A549 (cell line): ENCODE measurements around the gene SHF. TPM values are rescaled to one million over a fixed set of nuclear protein-coding genes. Genes with fewer than 3 reads are reported as not detected.

Experiments used
- ATAC-seq, 2 experiments: fragments of 200-7000 bp in 1 of 2; fragments of >200 bp in 1 of 2; cut with Nextera tagmentation in 1 of 2; cut with Tn5 transposase in 1 of 2; 3 replicates each; pipeline versions ENCODE4 v1.8.0 to v1.9.1; 2018 to 2020; ENCODE audit warnings: mild to moderate bottlenecking in 1 of 2, moderate library complexity in 1 of 2
- CTCF ChIA-PET: fragments of 300-600 bp; sonication (Branson Sonifier 250); formaldehyde crosslinking; extraction: SDS; loops from one replicate; lab custom pipeline; 2021; ENCODE audit warnings: antibody characterized with exemption, inconsistent platforms; lab: Yijun Ruan, JAX
- POLR2A ChIA-PET: fragments of 350-600 bp; formaldehyde crosslinking; extraction: SDS; loops from one replicate; lab custom pipeline; 2021; ENCODE audit warnings: antibody characterized with exemption, inconsistent platforms; lab: Yijun Ruan, JAX
- DNase-seq, 2 experiments: peaks; one replicate each; pipeline versions ENCODE4 v3.0.0 to v3.0.0-alpha.2; 2011 to 2016; ENCODE audit warnings: low read depth in 1 of 2, low spot score in 1 of 2
- FAIRE-seq: peaks from 2 replicates; lab custom pipeline; 2011; peaks lifted over from hg19 to GRCh38; lab: Jason Lieb, UNC
- H3K27ac ChIP-seq, 2 experiments: fragments of >200 bp; sonication (Bioruptor Twin); formaldehyde crosslinking; 3 replicates each; pipeline ENCODE4 v1.5.1; 2016 to 2017
- H3K4me1 ChIP-seq: fragments of >200 bp; sonication (Bioruptor Twin); formaldehyde crosslinking; 3 replicates; pipeline ENCODE4 v1.6.1; 2016
- H3K4me2 ChIP-seq: fragments of >200 bp; sonication (Bioruptor Twin); formaldehyde crosslinking; 3 replicates; pipeline ENCODE4 v1.6.1; 2016
- H3K4me3 ChIP-seq: fragments of >200 bp; sonication (Bioruptor Twin); formaldehyde crosslinking; 3 replicates; pipeline ENCODE4 v1.5.1; 2016
- H3K9me3 ChIP-seq: fragments of >200 bp; sonication (Bioruptor Twin); formaldehyde crosslinking; 3 replicates; pipeline ENCODE4 v1.6.1; 2016
- CBX2 ChIP-seq: fragments of 200-600 bp; sonication (generic); IDR thresholded peaks from 2 replicates; pipeline ENCODE4 v1.6.1; 2016; ENCODE audit warnings: low read depth, mild to moderate bottlenecking, borderline replicate concordance
- CBX8 ChIP-seq: fragments of 200-600 bp; sonication (generic); IDR thresholded peaks from 2 replicates; pipeline ENCODE4 v1.6.1; 2016
- EP300 ChIP-seq, 2 experiments: fragments of >200 bp; sonication (Bioruptor Twin); formaldehyde crosslinking; IDR thresholded peaks; 2 replicates in 1 of 2; 3 replicates in 1 of 2; pipeline ENCODE4 v1.6.1; 2016 to 2017
- FOSB ChIP-seq: fragments of 250-450 bp; sonication (Bioruptor Pico); IDR thresholded peaks from 2 replicates; pipeline ENCODE4 v1.5.0; 2020; ENCODE audit warnings: mild to moderate bottlenecking, moderate library complexity
- FOXS1 ChIP-seq: fragments of 250-450 bp; sonication (Bioruptor Pico); IDR thresholded peaks from 2 replicates; pipeline ENCODE4 v1.5.0; 2020; ENCODE audit warnings: mild to moderate bottlenecking, moderate library complexity
- GATA3 ChIP-seq: IDR thresholded peaks from 2 replicates; pipeline ENCODE4 v1.6.1; 2012; ENCODE audit warnings: borderline replicate concordance
- HEYL ChIP-seq: fragments of 250-450 bp; sonication (Bioruptor Pico); IDR thresholded peaks from 2 replicates; pipeline ENCODE4 v1.8.0; 2021; ENCODE audit warnings: mild to moderate bottlenecking, moderate library complexity
- HOXB5 ChIP-seq: fragments of 250-450 bp; sonication (Bioruptor Pico); IDR thresholded peaks from 2 replicates; pipeline ENCODE4 v1.5.0; 2020; ENCODE audit warnings: mild to moderate bottlenecking, moderate library complexity
- JUN ChIP-seq, 2 experiments: fragments of >200 bp; sonication (Bioruptor Twin); formaldehyde crosslinking; IDR thresholded peaks; 2 replicates in 1 of 2; 3 replicates in 1 of 2; pipeline ENCODE4 v1.6.1; 2016 to 2017
- JUNB ChIP-seq: fragments of >200 bp; sonication (Bioruptor Twin); formaldehyde crosslinking; IDR thresholded peaks from 2 replicates; pipeline ENCODE4 v1.6.1; 2016
- KDM1A ChIP-seq: fragments of 200-600 bp; sonication (generic); IDR thresholded peaks from 2 replicates; pipeline ENCODE4 v1.6.1; 2016; ENCODE audit warnings: low read depth, mild to moderate bottlenecking
- NFE2L2 ChIP-seq: fragments of 150-350 bp; conservative IDR thresholded peaks from 2 replicates; pipeline ENCODE4 v1.6.1; 2014; ENCODE audit warnings: low read length
- POLR2A ChIP-seq: IDR thresholded peaks from 2 replicates; pipeline ENCODE4 v1.6.1; 2012; ENCODE audit warnings: mild to moderate bottlenecking, low read length
- RCOR1 ChIP-seq: fragments of 150-350 bp; IDR thresholded peaks from 2 replicates; pipeline ENCODE4 v1.6.1; 2014; ENCODE audit warnings: antibody characterized with exemption, low read length, low read depth
- REST ChIP-seq: fragments of 200-600 bp; sonication (generic); IDR thresholded peaks from 2 replicates; pipeline ENCODE4 v1.6.1; 2016; ENCODE audit warnings: antibody characterized with exemption, mild to moderate bottlenecking, moderate library complexity
- SREBF2 ChIP-seq: fragments of 450-650 bp; IDR thresholded peaks from 2 replicates; pipeline ENCODE4 v1.6.1; 2014; ENCODE audit warnings: mild to moderate bottlenecking, moderate library complexity
- TFCP2L1 ChIP-seq: fragments of 250-450 bp; sonication (Bioruptor Pico); IDR thresholded peaks from 2 replicates; pipeline ENCODE4 v1.5.0; 2021; ENCODE audit warnings: mild to moderate bottlenecking
- ZC3H11A ChIP-seq: fragments of 450-650 bp; IDR thresholded peaks from 2 replicates; pipeline ENCODE4 v1.6.1; 2014; ENCODE audit warnings: antibody characterized with exemption, mild to moderate bottlenecking
- ZNF302 ChIP-seq: fragments of 250-450 bp; sonication (Bioruptor Pico); IDR thresholded peaks from 2 replicates; pipeline ENCODE4 v1.9.0; 2021; ENCODE audit warnings: inconsistent platforms, mild to moderate bottlenecking, moderate library complexity
- ZSCAN20 ChIP-seq: fragments of 250-450 bp; sonication (Bioruptor Pico); IDR thresholded peaks from 2 replicates; pipeline ENCODE4 v1.8.0; 2022; ENCODE audit warnings: mild to moderate bottlenecking, moderate library complexity
- WGBS: methylation state at CpG from one replicate; pipeline ENCODE4 v1.1.6; 2017; ENCODE audit errors: missing lambda C conversion rate; 5-methylcytosine and 5-hydroxymethylcytosine counted together
- polyA plus RNA-seq, 4 experiments: library from polyadenylated mRNA; depleted of rRNA in 3 of 4; stranded (reverse); fragments of >200 nt; fragmentation: RNase III in 1 of 4; extraction: RNeasy Plus Mini Kit Qiagen cat#74134 plus additional on column Dnase treatment in 1 of 4; gene quantifications; 2 replicates in 3 of 4; 3 replicates in 1 of 4; pipeline ENCODE4 v1.2.3, GENCODE V29; 2011 to 2017
- TF ChIP-seq, protein P1 (sequence below): fragments of >200 bp; sonication (Bioruptor Twin); formaldehyde crosslinking; IDR thresholded peaks from 3 replicates; pipeline ENCODE4 v1.5.1; 2016
- TF ChIP-seq, protein P2 (sequence below): IDR thresholded peaks from 2 replicates; pipeline ENCODE4 v1.6.1; 2012

SHF gene
- polyA plus RNA-seq, 2 of the 4 experiments (the other 2 are of a cell fraction), result 0.36 to 0.85 TPM

DNA sequence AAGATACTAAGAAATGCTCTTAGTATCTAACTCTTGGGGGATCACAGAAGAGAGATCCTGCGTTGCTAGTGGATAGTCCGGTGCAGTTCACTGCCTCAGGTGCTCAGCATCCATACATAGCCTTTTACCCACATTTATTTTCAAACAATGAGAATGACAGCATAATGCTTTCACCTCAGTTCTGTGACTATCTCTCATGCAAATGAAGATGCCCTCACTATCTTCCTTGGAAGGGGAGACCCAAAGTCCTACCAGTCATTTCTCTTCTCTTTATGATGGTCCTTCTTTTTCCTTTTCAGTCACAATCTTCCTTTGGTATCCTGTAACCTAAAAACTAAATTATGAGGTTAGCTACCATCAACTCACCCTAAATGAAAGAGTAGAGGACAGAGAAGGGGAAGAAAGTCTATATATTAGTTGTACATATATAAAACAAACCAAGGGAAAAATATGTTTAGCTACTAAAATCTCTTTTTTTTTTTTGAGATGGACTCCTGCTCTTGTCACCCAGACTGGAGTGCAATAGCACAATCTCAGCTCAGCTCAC is 33.4 kb upstream of the SHF start:
- TF ChIP-seq JUN (IDR thresholded peaks at IDR 0.05) (no peak), ZC3H11A (no peak), JUNB (no peak), FOSB (CRISPR knock-in tag) (no peak)
- TF ChIP-seq, protein P1, sequence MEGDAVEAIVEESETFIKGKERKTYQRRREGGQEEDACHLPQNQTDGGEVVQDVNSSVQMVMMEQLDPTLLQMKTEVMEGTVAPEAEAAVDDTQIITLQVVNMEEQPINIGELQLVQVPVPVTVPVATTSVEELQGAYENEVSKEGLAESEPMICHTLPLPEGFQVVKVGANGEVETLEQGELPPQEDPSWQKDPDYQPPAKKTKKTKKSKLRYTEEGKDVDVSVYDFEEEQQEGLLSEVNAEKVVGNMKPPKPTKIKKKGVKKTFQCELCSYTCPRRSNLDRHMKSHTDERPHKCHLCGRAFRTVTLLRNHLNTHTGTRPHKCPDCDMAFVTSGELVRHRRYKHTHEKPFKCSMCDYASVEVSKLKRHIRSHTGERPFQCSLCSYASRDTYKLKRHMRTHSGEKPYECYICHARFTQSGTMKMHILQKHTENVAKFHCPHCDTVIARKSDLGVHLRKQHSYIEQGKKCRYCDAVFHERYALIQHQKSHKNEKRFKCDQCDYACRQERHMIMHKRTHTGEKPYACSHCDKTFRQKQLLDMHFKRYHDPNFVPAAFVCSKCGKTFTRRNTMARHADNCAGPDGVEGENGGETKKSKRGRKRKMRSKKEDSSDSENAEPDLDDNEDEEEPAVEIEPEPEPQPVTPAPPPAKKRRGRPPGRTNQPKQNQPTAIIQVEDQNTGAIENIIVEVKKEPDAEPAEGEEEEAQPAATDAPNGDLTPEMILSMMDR, result no peak
- whole genome bisulfite sequencing, result 64% methylated on average over 2 of the region's 2 CpGs

GRCh38 chr15:45212493-45212892 is 24.7 kb upstream of the SHF start:
- WGBS, result 92% methylated on average over 1 of the region's 1 CpG
- ChIA-PET POLR2A (no interaction called here), CTCF (interaction anchor here (1.0 to 1.7 kb wide), 2 partner anchors 12 to 50 kb away, joined by 3 to 4 read pairs; no protein-coding TSS in a partner anchor)
- Histone ChIP-seq H3K4me1 (no peaks in the 10 kb centered on the region), H3K9me3 (no peaks in the 10 kb centered on the region), H3K27ac (no peak overlapping the region), H3K4me2 (no peak overlapping the region), H3K4me3 (no peak overlapping the region)
- TF ChIP-seq FOXS1 (CRISPR knock-in tag) (no peak), TFCP2L1 (no peak), RCOR1 (no peak), ZSCAN20 (no peak), SREBF2 (no peak), HOXB5 (CRISPR knock-in tag) (no peak), ZNF302 (CRISPR knock-in tag) (no peak), NFE2L2 (no peak), KDM1A (no peak), REST (no peak), JUN (IDR thresholded peaks at IDR 0.05) (no peak), POLR2A (no peak), EP300 (IDR thresholded peaks at IDR 0.05) (no peak), GATA3 (no peak), CBX8 (no peak), HEYL (CRISPR knock-in tag) (no peak), CBX2 (no peak)
- TF ChIP-seq, protein P2, sequence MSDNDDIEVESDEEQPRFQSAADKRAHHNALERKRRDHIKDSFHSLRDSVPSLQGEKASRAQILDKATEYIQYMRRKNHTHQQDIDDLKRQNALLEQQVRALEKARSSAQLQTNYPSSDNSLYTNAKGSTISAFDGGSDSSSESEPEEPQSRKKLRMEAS, result no peak
- no peak for DNase-seq
- no peak for FAIRE-seq
- no peak for ATAC-seq

More for the DNA sequence above, 33.4 kb upstream of the SHF start:
- FAIRE-seq (no peak), DNase-seq (no peak), ATAC-seq (no peak)
- Histone ChIP-seq H3K4me3 (no peak overlapping the region), H3K4me2 (no peak overlapping the region), H3K9me3 (no peaks in the 10 kb centered on the region), H3K4me1 (0 out of 3 replicates have a peak, but pooled peaks cover 3% of the 10 kb centered on the region), H3K27ac (no peak overlapping the region)
- POLR2A ChIA-PET, result no interaction called here
- CTCF ChIA-PET, result interaction anchor here (0.9 kb wide), 1 partner anchor 26 kb away, joined by 3 read pairs; no protein-coding TSS in a partner anchor
